C4-2B (cell line): ENCODE results near the gene WNK3.

Experiments
- H3K27ac ChIP-seq: fragments of 450-650 bp; 2 replicates; pipeline ENCODE4 v1.5.1; 2017
- ZFX ChIP-seq: fragments of 450-650 bp; IDR thresholded peaks from 2 replicates; pipeline ENCODE4 v1.6.1; 2017
- TF ChIP-seq, protein P1 (sequence below): fragments of 450-650 bp; conservative IDR thresholded peaks from 2 replicates; pipeline ENCODE4 v1.5.1; 2017; ENCODE audit warnings: mild to moderate bottlenecking

Gene WNK3

DNA sequence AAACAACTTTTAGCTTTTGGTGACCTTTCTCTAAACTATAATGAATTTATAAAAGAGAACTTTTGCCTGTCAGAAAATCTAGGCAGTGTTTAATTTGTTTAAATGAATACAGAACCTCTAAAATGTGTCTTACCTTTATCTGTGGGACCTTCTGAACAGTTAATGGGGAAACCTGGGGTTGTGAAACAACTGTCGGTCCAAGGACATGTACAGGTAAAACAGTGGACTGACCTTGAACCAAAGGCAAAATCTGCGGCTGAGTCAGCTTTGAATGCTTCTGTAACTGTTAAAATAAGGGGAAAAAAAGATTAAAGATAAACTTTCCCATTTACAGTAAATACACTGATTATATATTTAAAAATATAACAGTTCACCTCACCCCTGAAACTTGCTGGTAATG lies 65.1 kb downstream of the WNK3 start:
- no peak for TF ChIP-seq ZFX
- TF ChIP-seq, protein P1, sequence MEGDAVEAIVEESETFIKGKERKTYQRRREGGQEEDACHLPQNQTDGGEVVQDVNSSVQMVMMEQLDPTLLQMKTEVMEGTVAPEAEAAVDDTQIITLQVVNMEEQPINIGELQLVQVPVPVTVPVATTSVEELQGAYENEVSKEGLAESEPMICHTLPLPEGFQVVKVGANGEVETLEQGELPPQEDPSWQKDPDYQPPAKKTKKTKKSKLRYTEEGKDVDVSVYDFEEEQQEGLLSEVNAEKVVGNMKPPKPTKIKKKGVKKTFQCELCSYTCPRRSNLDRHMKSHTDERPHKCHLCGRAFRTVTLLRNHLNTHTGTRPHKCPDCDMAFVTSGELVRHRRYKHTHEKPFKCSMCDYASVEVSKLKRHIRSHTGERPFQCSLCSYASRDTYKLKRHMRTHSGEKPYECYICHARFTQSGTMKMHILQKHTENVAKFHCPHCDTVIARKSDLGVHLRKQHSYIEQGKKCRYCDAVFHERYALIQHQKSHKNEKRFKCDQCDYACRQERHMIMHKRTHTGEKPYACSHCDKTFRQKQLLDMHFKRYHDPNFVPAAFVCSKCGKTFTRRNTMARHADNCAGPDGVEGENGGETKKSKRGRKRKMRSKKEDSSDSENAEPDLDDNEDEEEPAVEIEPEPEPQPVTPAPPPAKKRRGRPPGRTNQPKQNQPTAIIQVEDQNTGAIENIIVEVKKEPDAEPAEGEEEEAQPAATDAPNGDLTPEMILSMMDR, result no peak
- H3K27ac ChIP-seq, result no peak overlapping the region

DNA sequence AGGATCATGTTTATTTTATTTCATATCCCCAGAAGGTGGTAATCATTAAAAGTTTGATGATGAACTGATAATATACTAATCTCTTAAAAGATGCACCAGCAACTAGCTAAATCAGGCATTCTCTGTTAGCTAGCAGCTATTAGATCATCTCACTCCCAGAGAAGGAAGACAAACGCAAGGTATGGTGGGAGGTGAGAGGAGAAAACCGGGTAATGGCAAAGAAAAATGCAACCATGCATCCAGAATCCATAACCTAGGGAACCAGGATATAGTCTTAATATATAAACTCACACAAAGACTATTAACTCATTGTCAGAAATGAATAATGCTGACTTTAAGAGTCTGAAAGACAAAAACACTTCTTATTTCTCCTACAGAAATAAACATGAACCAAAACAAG lies 66.1 kb downstream of the WNK3 start:
- TF ChIP-seq, protein P1, result no peak
- TF ChIP-seq ZFX, result no peak
- no peak overlapping the region for H3K27ac ChIP-seq

DNA sequence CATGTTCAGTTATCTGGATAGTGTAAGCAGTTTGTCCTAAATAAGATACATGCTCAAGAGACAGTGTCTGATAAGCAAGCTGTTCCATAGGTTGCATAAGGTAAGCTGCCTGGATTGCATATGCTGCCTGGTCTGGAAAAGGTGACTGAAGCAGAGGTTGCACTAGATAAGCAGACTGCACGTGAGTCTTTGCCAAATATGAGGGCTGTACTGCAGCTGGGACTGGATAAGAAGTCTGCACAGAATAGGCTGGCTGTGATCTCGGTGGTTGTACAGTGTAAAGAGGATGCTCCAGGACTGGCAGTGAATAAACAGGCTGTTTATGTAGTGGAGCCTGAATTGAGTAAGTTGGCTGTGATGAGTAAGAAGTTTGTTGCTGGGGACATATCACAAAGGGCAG lies 68.9 kb downstream of the WNK3 start:
- TF ChIP-seq, protein P1, result no peak
- TF ChIP-seq ZFX, result no peak
- H3K27ac ChIP-seq, result no peak overlapping the region

DNA sequence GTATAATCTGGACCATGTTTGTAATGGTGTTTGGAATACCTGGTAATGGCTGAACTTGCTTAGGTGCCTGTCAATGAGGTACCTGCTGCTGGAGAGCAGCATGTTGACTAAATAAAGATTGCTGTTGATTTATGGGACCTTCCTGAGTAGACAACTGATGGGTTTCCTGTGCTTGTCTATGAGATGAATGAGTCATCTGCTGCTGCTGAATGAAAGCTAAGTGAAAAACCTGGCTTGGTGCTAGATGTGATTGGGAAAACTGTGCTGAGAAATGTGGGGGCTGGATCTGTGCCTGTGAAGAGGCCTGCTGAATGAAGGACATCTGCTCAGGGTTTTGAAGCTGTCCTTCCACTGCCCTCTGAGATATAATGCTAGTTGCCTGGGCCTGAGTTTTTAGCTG lies 69.6 kb downstream of the WNK3 start:
- TF ChIP-seq, protein P1, result no peak
- no peak for TF ChIP-seq ZFX
- no peak overlapping the region for H3K27ac ChIP-seq

DNA sequence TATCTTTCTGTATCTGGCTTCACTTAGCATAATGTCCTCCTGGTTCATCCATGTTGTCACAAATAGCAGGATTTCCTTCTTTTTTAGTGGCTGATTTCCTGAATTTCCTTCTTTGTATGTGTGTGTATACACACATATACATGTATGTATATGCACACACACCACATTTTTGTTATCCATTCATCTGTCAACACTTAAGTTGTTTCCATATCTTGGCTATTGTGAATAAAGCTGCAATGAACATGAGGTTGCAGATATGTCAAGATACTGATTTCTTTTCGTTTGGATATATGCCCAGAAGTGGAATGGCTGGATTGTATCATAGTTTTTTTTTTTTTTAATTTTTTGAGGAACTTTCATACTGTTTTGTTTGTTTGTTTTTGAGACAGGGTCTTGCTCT lies 76.2 kb downstream of the WNK3 start:
- TF ChIP-seq ZFX, result no peak
- TF ChIP-seq, protein P1, result no peak
- no peak overlapping the region for H3K27ac ChIP-seq

DNA sequence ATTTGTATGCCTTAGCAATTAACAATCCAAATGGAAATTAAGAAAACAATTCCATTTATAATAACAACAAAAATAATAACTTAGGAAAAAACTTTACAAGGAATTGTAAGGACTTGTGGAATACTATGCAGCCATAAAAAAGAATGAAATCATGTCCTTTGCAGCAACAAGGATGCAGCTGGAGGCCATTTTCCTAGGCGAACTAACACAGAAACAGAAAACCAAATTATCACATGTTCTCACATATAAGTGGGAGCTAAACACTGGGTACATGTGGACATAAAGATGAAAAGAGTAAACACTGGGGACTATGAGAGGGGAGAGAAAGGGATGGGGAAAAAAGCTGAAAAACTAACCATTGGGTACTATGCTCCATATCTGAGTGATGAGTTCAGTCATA lies 77.4 kb downstream of the WNK3 start:
- no peak overlapping the region for H3K27ac ChIP-seq
- TF ChIP-seq ZFX, result no peak
- TF ChIP-seq, protein P1, result no peak

DNA sequence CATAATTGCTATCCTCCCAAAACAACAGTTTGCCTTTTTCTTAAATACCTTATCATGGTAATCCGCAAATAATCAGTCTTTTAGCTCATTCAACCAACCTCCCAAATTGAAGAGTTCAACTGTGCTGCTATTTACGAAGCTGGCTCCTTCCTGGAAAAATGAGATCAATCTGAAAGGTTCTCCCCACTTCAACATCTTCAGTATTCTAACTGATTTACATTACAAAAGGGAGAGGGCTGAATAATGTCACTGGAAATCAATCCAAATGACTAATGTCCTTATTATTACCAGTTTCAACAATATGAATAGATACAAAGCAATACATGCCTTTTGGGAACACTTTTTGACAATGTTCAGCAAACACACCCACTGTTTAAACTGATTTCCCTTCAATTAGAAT lies 86.2 kb downstream of the WNK3 start:
- no peak overlapping the region for H3K27ac ChIP-seq
- TF ChIP-seq, protein P1, result no peak
- no peak for TF ChIP-seq ZFX
